Neuronal stem cell (in vitro differentiated cells): ENCODE measurements around the gene PDLIM7.

Source experiments
- DNase-seq: peaks from one replicate; pipeline ENCODE4 v3.0.0-alpha.2; 2013; ENCODE audit warnings: low spot score
- H2AFZ ChIP-seq: one replicate; pipeline ENCODE4 v1.6.1; 2013; ENCODE audit warnings: mild to moderate bottlenecking, low read length, inconsistent platforms
- H2AK5ac ChIP-seq: 2 replicates; pipeline ENCODE4 v1.6.1; 2013; ENCODE audit warnings: low read depth, mild to moderate bottlenecking, inconsistent platforms, low read length, moderate library complexity, mixed read lengths
- H2BK120ac ChIP-seq: 2 replicates; pipeline ENCODE4 v1.6.1; 2013; ENCODE audit warnings: low read depth, mild to moderate bottlenecking, inconsistent platforms, low read length, moderate library complexity, mixed read lengths
- H2BK12ac ChIP-seq: one replicate; pipeline ENCODE4 v1.6.1; 2013; ENCODE audit warnings: low read length, inconsistent platforms
- H2BK15ac ChIP-seq: 2 replicates; pipeline ENCODE4 v1.6.1; 2013; ENCODE audit warnings: mild to moderate bottlenecking, low read length, inconsistent platforms, mixed read lengths
- H2BK5ac ChIP-seq: one replicate; pipeline ENCODE4 v1.6.1; 2013; ENCODE audit warnings: inconsistent platforms, mild to moderate bottlenecking, low read length, moderate library complexity
- H3K14ac ChIP-seq: one replicate; pipeline ENCODE4 v1.6.1; 2013; ENCODE audit warnings: low read length, inconsistent platforms
- H3K18ac ChIP-seq: 2 replicates; pipeline ENCODE4 v1.6.1; 2013; ENCODE audit warnings: low read length, inconsistent platforms
- H3K23ac ChIP-seq: 2 replicates; pipeline ENCODE4 v1.6.1; 2013; ENCODE audit warnings: low read depth, mild to moderate bottlenecking, mixed read lengths, low read length, inconsistent platforms; ENCODE audit not compliant: poor library complexity
- H3K27ac ChIP-seq: replicated peaks from 3 replicates; pipeline ENCODE4 v1.5.1; 2013; ENCODE audit warnings: low read length, inconsistent platforms
- H3K27me3 ChIP-seq, 3 experiments: 2 replicates each; pipeline ENCODE4 v1.6.1; 2013; ENCODE audit warnings: low read length in 3 of 3, mild to moderate bottlenecking in 2 of 3, inconsistent platforms in 1 of 3, low read depth in 1 of 3, mixed read lengths in 1 of 3, moderate library complexity in 1 of 3; ENCODE audit not compliant: control insufficient read depth in 3 of 3, insufficient read depth in 3 of 3
- H3K36me3 ChIP-seq, 2 donors: replicated peaks in 1 of 2; 2 replicates each; pipeline ENCODE4 v1.6.1; 2013; ENCODE audit warnings: low read length in 2 of 2; ENCODE audit not compliant: control insufficient read depth in 2 of 2, insufficient read depth in 2 of 2
- H3K4ac ChIP-seq: 2 replicates; pipeline ENCODE4 v1.6.1; 2013; ENCODE audit warnings: inconsistent platforms, mild to moderate bottlenecking, low read length, moderate library complexity
- H3K4me1 ChIP-seq, 2 donors: 1 replicate in 1 of 2; 2 replicates in 1 of 2; pipeline ENCODE4 v1.6.1; 2013; ENCODE audit warnings: low read length in 2 of 2, low read depth in 1 of 2; ENCODE audit not compliant: control insufficient read depth in 2 of 2, insufficient read depth in 1 of 2
- H3K4me2 ChIP-seq: one replicate; pipeline ENCODE4 v1.6.1; 2013; ENCODE audit warnings: mild to moderate bottlenecking, low read length, inconsistent platforms; ENCODE audit not compliant: insufficient read depth, poor library complexity, severe bottlenecking
- H3K4me3 ChIP-seq, 2 donors: 2 replicates each; pipeline ENCODE4 v1.5.1; 2013; ENCODE audit warnings: low read length in 2 of 2, mild to moderate bottlenecking in 2 of 2, inconsistent platforms in 1 of 2, moderate library complexity in 1 of 2
- H3K79me1 ChIP-seq: one replicate; pipeline ENCODE4 v1.6.1; 2013; ENCODE audit warnings: low read depth, mild to moderate bottlenecking, inconsistent platforms, low read length, moderate library complexity
- H3K9ac ChIP-seq: one replicate; pipeline ENCODE4 v1.6.1; 2013; ENCODE audit warnings: mild to moderate bottlenecking, low read depth, low read length, inconsistent platforms; ENCODE audit not compliant: poor library complexity
- H3K9me3 ChIP-seq, 2 donors: replicated peaks in 1 of 2; 2 replicates each; pipeline versions ENCODE3 to v1.6.1; 2013; ENCODE audit warnings: low read length in 2 of 2, mild to moderate bottlenecking in 2 of 2, inconsistent platforms in 1 of 2, low read depth in 1 of 2, mixed read lengths in 1 of 2, moderate library complexity in 1 of 2; ENCODE audit not compliant: control insufficient read depth in 2 of 2, insufficient read depth in 1 of 2
- H4K8ac ChIP-seq: one replicate; pipeline ENCODE4 v1.6.1; 2013; ENCODE audit warnings: low read depth, mild to moderate bottlenecking, inconsistent platforms, low read length, moderate library complexity
- H4K91ac ChIP-seq: one replicate; pipeline ENCODE4 v1.6.1; 2013; ENCODE audit warnings: low read length, low read depth, mild to moderate bottlenecking, inconsistent platforms; ENCODE audit not compliant: poor library complexity
- WGBS, 2 donors: extraction: QIAGEN DNeasy Blood & Tissue Kit; methylation state at CpG; one replicate each; pipeline ENCODE4 v1.1.7; 2013; ENCODE audit warnings: missing lambda C conversion rate in 2 of 2, mixed read lengths in 1 of 2; ENCODE audit not compliant: insufficient read length in 2 of 2, insufficient replicate concordance in 1 of 2; ENCODE audit errors: extremely low coverage in 2 of 2; 5-methylcytosine and 5-hydroxymethylcytosine counted together

The PDLIM7 gene

GRCh38 chr5:177456976-177457851 lies 40.2 kb downstream of the PDLIM7 start:
- Histone ChIP-seq H2BK15ac (no peak overlapping the region), H2BK12ac (no peak overlapping the region), H3K23ac (no peak overlapping the region), H3K4me3 (no peak overlapping the region), H2AFZ (no peak overlapping the region), H3K18ac (peak overlapping the region; percentile 24), H3K36me3 (peaks cover 40 to 90% of the 10 kb centered on the region in 2 donors), H4K8ac (no peak overlapping the region), H3K4me1 (peaks cover 19 to 21% of the 10 kb centered on the region in 2 donors), H3K27ac (peak overlapping the region; percentile 8), H4K91ac (no peak overlapping the region), H3K14ac (no peak overlapping the region), H3K4ac (no peak overlapping the region), H2BK120ac (peak overlapping the region; percentile 44), H3K79me1 (peaks cover 19% of the 10 kb centered on the region), H3K9ac (no peak overlapping the region), H3K27me3 (peaks cover 0 to 2% (median 0%) of the 10 kb centered on the region in 3 experiments), H2BK5ac (no peak overlapping the region), H2AK5ac (no peak overlapping the region), H3K9me3 (peaks cover 0 to 3% of the 10 kb centered on the region in 2 donors), H3K4me2 (no peak overlapping the region)
- WGBS, 2 donors = no CpG with 5 or more reads among the region's 24 CpGs
- DNase-seq = peak; percentile 97

DNA sequence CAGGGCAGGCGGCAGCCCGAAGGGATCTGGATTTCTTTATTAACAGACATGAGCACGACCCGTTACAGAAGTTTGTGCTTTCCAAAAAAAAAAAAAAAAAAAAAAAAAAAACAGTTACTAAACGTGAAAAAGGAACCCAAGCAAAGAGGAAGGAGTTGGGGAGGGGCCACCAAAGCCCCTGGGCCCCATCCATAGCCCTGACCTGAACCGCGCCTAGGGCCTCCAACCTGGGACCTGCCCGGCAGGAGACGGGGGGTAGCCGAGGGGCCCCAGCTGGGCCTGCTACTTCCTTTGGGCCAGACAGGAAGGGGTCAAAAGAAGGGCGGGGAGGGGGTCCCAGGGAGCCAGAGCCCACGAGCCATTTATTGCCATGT lies 40.8 kb downstream of the PDLIM7 start:
- Histone ChIP-seq H2AFZ (no peak overlapping the region), H3K9me3 (peaks cover 0 to 3% of the 10 kb centered on the region in 2 donors), H4K91ac (no peak overlapping the region), H3K4ac (no peak overlapping the region), H3K9ac (no peak overlapping the region), H3K27me3 (peaks cover 0 to 2% (median 0%) of the 10 kb centered on the region in 3 experiments), H3K18ac (no peak overlapping the region), H3K4me2 (no peak overlapping the region), H3K27ac (peak overlapping the region; percentile 8), H2AK5ac (no peak overlapping the region), H3K23ac (no peak overlapping the region), H3K14ac (no peak overlapping the region), H2BK12ac (no peak overlapping the region), H2BK15ac (no peak overlapping the region), H2BK120ac (no peak overlapping the region), H3K4me3 (no peak overlapping the region), H2BK5ac (no peak overlapping the region), H3K4me1 (peaks cover 19 to 21% of the 10 kb centered on the region in 2 donors), H3K79me1 (peaks cover 17% of the 10 kb centered on the region), H3K36me3 (peaks cover 37 to 87% of the 10 kb centered on the region in 2 donors), H4K8ac (no peak overlapping the region)
- DNase-seq = no peak
- WGBS, 2 donors = no CpG with 5 or more reads among the region's 12 CpGs

GRCh38 chr5:177455661-177456590 lies 41.5 kb downstream of the PDLIM7 start:
- Histone ChIP-seq H2BK120ac (peak overlapping the region; percentile 94), H3K4me1 (peaks cover 19 to 21% of the 10 kb centered on the region in 2 donors), H2BK12ac (peak overlapping the region; percentile 67), H3K14ac (peak overlapping the region; percentile 98), H3K18ac (peak overlapping the region; percentile 99), H3K4me2 (peak overlapping the region; percentile 98), H2AFZ (no peak overlapping the region), H3K4ac (peak overlapping the region; percentile 80), H2BK5ac (peak overlapping the region; percentile 91), H3K79me1 (peaks cover 13% of the 10 kb centered on the region), H3K4me3 (peak overlapping the region in 1 of 2 donors; percentile 85), H3K9me3 (peaks cover 0 to 2% of the 10 kb centered on the region in 2 donors), H2BK15ac (peak overlapping the region; percentile 87), H3K36me3 (peaks cover 34 to 83% of the 10 kb centered on the region in 2 donors), H3K9ac (peak overlapping the region; percentile 99), H4K8ac (no peak overlapping the region), H3K27ac (peak overlapping the region; percentile 92), H3K23ac (peak overlapping the region; percentile 100), H4K91ac (no peak overlapping the region), H3K27me3 (peaks cover 0 to 2% (median 0%) of the 10 kb centered on the region in 3 experiments), H2AK5ac (peak overlapping the region; percentile 98)
- DNase-seq = peak; percentile 94
- WGBS, 2 donors = no CpG with 5 or more reads among the region's 76 CpGs
